NCI-H2227 treated with DMSO at 0.1 percent for 48 hours (cell line): ENCODE data around the gene RARA.
A peak's percentile ranks its signal among the peaks of the same experiment; 100 is the strongest.
"Not testable (repeated sequence)": the region's sequence is repeated elsewhere in the genome, so short reads cannot be mapped to it uniquely, and the experiment has no call there.

Experiments
- DNase-seq: peaks from one replicate; lab custom pipeline; 2025; lab: John Stamatoyannopoulos, UW

RARA gene

DNA sequence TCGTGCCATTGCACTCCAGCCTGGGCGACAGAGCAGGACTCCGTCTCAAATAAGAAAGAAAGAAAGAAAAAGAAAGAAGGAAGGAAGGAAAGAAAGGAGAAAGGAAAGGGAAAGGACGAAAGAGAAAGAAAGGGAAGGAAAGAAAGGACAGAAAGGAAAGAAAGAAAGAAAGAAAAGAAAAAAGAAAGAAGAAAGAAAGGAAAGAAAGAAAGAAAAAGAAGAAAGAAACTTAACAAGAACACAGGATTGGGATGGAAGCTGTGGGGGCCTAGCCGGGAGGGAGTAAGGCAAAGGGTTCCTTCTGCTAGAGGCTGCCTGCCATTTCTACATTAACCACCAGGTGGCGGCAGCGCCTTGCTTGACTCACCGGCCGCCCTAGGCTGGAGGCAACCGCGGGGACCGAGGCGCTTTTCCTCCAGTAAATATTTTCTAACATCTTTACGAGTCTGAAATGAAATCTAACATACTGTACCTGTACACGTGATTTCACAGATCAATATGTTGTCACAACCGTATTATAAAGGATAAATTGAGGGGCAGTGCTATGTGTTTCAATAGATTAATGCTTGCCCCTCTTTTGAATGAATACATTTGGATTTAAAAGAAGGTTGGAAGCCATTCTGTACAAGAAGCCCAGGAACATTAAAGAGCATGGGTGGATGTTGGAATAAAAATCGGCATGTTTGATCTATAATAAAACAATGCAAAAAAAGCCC is 49.5 kb downstream of the RARA start:
- DNase-seq: peak; percentile 77

DNA sequence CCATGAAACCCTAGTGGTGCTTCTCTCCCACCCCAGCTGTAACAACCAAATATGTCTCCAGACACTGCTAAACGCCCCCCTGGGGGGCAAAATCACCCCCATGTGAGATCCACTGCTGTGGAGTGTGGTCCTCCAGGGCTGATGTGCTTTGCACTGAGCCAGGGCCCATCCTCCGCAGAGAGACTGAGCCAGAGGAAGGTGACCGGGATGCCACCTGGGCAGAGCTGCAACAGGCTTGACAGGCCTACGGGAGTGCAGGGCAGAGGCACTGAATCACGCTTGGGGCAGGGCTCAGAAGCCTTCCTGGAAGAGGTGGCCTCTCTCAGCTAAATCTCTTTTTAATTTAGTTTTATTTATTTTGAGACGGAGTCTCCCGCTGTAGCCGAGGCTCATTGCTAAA is 51.1 kb downstream of the RARA start:
- no peak for DNase-seq

DNA sequence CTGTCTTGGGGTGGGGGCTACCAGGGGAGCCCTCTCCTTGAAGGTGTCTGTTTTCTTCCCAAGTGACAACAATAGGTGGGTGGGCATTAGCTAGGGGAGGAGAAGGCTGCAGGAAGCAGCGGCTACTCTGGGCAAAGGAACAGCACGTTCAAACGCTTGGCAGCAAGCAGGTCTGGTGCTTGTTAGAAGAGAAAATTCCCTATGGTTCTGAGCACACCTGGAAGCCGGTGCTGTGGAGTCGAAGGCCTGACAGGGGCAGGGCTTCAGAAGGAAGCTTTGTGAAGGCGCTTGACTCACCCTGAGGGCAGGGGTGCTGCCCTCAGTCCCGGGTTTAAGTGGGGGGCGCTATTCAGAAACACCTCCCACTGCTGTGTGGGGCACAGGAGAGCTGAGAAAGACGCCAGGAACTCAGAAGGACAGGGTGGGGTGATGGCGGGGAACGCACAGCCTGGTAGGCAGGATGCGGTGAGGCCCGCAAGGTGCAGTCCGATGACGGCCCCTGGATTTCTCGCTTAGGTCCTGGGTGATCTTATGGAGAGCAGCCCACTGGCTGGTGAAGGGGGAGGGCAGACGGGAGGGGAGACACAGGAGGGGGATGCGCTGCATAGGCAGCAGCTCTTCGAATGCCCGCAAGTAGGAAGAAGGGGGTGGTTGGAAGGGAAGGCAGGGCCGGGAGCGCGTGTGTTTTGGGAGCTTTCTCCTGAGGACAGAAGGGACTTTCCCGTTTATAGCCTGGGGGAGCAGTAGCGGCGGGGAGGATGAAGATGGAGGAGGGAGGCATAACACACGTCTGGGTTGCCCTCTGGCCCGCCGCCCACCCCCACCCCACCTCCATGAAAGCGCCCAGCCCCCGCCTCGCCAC is 52.3 kb downstream of the RARA start:
- DNase-seq: no peak

DNA sequence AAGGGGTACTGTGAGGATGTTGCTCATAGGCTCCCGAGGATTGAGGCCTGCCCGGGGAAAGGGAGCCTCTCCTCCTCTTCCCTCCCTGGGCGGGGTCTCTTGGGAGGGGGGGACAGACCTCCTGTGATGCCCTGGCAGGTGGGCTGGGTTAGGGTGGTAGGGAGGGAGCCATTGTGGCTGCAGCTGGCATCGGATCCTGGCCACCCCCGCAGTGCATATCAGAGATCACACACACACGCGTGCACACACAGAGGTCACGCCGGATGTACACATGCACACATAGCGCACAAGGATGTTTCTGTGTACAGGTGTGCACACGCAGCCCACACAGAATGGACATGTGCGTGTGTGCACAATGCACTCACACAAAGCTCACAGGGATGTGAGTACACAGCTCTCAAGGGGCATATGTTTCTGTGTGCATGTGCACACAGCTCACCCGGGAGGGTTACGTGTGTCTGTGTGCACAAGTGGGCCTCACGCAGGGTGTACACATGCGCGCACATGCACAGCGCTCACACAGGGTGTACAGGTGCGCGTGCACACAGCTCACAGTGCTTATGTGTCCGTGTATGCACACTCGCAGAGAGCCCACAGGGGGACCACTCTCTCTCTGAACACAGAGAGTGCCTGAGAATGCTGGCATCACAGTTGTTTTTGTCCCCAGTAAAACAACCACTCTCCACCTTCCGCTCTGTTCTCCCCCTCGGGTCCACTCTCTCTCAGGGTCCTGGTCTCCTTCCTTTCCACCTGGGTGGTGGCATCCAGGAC is 53.1 kb downstream of the RARA start:
- no peak for DNase-seq

DNA sequence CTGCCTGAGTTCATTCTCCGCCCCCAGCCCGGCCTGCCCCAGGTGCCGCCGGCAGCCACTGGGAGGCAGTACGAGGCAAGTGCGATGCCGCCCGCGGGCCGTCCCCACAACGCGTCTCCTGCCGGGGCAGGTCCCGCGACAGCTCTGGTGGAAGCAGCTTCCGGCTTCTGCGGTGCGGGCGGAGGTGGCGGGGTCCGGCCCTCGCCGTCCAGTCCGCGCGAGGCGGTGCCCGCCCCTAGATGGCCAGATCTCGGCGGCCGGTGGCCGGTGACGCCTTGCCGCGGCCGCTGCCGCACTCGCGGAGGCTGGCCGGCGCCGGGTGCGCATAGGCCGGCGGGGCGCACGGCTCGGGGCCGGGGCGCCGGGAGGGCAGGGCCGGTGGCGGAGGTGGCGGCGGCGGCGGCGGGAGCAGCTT is 53.7 kb downstream of the RARA start:
- DNase-seq: peak; percentile 39

DNA sequence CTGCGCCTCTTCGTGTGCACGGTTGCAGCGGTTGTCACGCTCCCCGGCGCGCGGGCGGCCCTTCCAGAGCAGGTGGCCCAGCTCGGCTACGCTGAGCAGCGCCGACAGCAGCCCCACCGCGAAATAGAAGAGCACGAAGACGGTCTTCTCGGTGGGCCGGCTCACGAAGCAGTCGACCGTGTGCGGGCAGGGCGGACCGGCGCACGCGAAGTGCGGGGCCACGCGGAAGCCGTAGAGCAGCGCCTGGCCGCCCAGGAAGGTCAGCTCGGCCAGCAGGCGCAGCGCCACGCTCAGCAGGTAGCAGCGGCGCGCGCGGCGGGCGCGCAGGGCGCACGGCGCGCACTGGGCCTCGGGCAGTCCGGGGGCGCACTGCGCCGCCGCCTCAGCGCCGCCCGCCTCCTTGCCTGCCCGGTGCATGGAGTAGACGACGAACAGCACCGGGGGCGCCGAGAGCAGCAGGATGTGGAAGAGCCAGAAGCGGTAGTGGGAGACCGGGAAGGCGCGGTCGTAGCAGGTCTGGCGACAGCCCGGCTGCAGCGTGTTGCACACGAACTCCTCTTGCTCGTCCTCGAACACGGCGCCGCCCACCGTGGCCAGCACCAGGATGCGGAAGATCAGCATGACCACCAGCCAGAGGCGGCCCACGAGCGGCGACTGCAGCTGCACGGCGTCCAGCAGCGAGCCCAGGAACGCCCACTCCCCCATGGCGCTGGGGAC is 54.3 kb downstream of the RARA start:
- peak; percentile 12 for DNase-seq

DNA sequence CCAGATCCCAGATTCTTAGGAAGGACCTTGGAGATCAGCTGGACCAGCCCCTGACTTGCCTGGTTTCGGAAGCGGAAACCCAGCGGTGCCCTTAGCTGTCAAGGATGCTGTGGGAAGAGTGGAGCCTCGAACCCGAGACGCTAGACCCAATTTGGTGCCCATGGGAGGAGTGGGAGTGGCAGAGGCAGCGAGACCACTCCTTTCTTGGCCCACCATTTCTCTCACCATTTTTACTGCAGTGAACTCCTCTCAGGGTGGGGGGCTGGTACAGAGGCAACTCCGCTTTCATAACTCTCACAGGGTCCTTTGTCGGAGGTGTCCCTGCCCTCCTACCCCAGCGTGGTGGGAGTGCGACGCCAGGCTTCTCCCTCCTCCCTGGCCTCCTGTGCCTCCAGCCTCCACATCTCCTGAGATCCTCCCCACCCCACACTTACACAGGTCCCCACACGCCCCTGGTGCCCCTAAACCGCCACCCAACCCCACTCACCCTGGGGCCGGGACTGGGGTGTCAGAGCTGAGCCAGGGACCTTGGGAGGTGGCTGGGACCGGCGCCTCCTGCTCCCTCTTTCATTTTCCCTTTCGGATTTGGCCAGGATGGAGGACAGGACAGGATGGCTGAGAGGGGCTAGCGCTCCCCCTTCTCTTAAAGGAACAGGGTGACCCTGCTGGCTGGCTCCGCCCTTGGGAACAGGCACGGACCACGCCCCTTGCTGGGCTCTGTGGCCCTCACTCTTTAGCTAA is 55.3 kb downstream of the RARA start, which contains the start of gene GJD3:
GJD3 (minus strand) TSS at position 617 of the 741 bp plus-strand sequence. CDS start 922 bp downstream, outside the sequence.
- DNase-seq: no peak

DNA sequence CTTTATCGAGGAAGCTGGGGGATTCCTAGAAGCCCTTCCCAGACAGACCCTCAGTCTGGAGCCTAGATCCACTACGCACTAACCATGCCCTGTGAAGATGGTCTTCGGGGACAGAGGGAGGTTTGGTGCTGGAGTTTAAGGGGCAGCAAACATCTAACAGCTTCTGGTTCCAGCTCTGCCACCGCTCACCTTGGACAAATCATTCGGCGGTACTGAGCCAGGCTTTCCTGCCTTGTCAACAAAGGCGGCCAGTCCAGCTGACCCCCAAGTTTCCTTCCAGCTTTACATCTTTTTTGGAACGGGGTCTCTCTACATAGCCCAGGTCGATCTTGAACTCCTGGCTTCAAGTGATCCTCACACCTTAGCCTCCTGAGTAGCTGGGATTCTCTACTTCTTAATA is 55.9 kb downstream of the RARA start:
- DNase-seq: no peak

DNA sequence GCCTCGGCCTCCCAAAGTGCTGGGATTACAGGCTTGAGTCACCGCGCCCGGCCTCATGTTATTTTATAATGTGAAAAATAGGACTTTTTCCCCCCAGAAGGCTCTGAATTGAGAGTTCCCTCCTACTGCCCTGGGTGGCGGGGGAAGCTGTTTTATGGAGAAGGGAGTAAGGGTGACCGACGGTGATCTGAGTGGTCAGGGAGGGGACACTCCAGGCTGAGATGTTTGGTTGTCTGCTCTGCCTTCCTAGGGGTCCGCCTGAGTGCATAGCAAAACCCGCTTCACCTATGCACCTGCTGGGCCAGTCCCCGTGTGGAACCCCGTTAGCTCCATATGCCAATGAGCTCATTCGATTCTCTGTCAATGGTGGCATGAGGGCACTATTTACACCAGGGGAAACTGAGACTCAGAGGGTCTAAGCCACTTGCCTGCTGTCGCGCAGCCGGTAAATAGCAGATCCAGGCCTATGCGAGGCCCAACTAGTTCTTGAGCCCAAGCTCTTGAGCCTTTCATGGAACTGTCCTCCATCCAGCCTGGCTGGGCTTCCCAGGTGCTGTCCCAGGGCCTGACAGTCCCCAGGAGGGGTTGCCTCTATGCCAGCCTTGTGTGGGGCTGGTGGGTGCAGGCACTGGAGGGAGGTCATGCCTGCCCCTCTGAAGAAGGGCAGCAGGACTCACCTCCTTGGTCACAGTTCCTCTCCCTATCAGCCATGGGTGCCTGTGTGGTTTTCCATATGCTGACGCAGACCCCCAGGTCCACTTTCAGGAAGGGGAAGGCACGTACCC is 57.3 kb downstream of the RARA start:
- DNase-seq: no peak

DNA sequence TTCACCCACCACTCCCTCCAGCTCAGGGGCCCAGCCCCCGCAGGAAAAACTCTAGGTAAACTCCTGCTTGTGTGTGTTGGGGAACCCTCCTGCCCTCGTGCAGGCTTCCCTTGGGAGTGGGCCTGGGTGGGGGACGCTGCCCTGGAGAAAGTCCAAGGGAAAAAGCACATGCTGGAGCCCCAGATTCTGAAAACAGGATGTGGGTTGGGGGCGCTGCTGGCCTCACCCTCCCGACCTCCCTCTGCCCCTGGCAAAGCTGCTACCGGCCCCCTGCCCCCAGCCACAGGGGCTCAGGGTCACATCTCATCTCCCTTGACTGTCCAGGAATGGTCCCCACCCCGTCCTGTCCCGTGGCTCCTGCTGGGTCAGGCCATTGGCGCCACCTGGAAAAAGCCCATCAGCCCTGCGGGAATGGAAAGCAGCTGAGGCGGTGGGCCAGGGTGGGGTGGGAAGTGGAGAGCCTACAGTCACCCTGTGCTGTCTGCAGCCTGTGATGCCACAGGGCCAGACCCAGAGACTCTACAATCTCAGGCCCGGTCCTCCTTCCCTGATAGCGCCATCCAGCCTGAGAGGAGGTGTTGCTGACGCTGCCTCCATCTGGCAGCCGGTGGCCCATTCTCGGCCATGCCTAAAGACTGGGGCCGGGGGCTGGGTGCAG is 58.0 kb downstream of the RARA start:
- no peak for DNase-seq

DNA sequence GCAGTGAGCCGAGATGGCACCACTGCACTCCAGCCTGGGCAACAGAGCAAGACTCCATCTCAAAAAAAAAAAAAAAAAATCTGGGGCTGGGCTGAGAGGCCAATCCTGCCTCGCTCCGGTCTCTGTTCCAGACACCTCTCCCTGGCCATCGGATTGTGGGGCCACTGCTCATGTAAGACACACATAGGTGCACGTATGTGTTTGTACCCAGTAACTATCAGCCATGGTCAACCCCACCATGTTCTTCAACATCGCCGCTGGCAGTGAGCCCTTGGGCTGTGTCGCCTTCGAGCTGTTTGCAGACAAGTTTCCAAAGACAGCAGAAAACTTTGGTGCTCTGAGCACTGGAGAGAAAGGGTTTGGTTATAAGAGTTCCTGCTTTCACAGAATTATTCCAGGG is 58.7 kb downstream of the RARA start:
- DNase-seq: not testable (repeated sequence)

DNA sequence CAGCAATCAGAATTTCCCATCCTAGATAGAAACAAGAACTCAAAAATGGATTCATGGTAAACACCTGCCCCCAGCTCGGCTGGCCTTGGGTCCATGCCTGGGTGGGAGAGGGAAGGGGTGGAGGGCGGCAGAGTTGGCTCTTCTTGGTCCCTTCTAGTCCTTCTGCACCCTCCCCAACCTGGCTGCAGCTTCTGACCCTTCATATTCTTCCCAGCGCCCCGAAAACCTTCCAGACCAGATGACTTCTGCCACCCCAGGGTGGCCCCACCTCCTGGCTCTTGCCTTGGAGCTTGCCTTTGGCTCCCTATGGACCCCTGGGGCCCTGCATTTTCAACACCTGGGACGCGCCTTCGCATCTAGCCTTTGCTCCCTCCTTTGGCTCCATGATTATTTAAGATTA is 60.9 kb downstream of the RARA start:
- DNase-seq: no peak

DNA sequence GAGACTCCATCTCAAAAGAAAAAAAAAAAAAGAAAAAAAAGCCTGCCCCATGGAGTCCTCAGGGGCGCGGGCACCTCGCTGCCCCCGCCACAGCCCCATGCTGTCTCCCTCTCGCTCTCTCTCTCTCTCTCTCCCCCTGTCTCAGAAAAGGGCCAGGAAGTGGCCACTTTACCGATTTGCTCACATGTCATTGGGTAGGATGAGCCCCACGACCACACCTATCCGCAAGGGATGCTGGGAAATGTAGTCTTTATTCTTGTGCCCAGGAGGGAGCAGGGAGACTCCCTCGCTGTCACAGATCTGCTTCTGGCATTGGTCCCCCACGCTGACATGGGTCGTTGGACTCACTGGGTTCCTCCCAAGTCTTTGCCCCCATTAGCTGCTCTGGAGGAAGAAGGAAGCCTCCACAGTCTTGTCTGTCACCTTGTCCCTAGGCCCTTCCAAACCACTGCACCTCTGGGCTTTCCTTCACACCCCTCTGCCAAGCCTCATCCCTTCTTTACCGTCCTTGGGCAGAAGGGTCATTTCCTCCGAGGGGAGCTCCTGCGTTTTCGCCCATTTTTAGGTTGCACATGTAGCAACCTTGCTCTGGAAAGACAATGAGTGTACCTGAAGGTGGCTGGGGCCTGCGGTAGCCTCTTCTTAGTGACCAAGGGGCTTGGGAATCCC is 62.4 kb downstream of the RARA start:
- DNase-seq: no peak

DNA sequence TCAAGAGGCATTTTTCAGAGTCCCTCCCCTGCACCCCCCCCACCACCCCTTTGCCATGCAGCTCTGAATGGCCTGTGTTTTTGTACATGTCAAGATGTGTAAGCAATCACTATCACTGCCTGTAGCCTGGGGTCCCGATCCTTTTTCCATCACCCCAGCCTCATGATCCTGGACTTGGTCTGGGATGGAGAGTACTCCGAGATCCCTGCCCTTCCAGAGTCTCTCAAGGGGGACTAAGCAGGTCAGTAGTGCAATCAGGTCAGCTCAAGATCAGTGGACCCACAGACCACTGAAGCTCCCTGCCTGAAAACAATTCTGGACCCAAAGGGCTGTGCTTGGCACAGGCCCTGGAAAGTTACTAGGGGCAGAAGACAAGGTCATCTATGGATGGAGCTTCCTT is 63.1 kb downstream of the RARA start:
- DNase-seq: no peak

DNA sequence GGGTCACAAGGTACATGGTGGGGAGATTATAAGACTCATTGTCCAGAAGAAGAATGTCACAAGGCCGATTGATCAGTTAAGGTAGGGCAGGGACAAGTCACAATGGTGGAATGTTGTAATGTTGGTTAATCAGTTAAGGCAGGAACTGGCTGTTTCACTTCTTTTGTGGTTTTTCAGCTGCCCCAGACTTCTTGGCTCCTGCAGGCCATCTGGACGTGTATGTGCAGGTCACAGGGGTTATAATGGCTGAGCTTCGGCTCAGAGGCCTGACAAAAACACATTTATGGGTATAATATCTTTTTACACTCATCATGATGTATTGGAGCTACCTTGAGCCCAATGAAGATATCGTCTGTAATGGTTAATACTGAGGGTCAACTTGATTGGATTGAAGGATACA is 63.7 kb downstream of the RARA start:
- not testable (repeated sequence) for DNase-seq

DNA sequence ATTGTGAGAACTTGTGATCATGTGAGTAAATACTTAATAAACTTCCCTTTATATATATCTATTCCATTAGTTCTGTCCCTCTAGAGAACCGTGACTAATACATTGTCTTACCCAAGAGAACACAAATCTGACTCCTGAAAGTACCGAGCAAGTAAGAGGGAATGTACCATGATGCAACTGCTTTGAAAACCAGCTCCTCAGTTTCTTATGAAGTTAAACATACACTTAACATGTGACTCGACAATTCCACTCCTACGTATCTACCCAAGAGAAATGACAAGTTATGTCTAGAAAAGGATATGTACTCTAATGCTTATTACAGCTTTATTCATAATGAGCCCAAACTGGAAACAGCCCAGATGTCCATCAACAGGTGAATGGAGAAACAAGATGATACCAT is 64.3 kb downstream of the RARA start:
- DNase-seq: no peak

DNA sequence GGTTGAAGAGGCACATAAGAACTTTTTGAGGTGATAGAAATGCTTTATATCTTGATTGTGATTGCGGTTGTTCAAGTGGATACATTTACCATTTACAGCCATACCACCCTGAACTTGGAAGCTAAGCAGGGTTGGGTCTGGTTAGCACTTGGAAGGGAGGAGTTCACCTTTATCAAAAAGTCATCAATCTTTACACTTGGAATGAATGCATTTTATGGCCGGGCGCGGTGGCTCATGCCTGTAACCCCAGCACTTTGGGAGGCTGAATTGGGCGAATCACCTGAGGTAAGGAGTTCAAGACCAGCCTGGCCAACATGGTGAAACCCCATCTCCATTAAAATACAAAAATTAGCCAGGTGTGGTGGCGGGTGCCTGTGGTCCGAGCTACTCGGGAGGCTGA is 65.0 kb downstream of the RARA start:
- DNase-seq: no peak

DNA sequence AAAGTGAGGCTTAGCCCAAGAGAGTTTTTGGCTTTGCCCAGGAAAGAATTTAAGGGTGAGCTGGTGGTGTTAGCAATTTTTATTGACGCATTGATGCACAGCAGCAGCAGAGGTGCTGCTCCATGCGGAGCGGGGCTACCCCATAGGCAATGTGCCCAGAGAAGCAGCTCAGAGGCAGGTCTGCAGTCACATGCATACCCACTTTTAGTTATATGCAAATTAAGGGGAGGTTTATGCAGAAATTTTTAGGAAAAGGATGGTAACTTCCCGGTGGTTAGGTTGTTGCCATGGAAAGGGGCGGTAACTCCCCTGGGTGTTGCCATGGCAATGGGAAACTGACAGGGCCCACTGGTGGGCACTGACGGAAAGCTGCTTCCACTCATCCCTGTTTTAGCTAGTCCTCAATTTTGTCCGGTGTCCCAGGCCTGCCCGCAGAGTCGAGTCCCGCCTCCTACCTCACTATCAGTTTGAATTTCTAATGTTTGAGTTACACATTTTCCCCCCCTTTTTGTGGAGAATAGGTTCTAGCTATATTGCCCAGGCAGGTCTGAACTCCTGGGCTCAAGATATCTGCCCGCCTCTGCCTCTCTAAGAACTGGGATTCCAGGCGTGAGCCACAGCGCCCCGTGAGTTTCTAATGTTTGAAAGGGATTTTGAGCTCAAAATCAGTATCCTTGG is 66.0 kb downstream of the RARA start:
- no peak for DNase-seq

DNA sequence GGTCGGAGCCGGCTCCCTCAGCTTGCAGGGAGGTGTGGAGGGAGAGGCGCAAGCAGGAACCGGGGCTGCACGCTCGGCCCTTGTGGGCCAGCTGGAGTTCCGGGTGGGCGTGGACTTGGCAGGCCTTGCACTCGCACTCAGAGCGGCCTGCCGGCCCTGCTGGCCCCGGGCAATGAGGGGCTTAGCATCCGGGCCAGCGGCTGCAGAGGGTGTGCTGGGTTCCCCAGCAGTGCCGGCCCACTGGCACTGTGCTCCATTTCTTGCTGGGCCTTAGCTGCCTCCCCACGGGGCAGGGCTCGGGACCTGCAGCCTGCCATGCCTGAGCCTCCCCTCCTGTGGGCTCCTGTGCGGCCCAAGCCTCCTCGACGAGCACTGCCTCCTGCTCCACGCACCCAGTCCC is 66.8 kb downstream of the RARA start:
- DNase-seq: not testable (repeated sequence)
